GM19023 (cell line): ENCODE results near the gene LAMA2.

ENCODE experiments used
- ATAC-seq: cut with Tn5 transposase; IDR thresholded peaks from one replicate; pipeline ENCODE4 v1.9.1; 2021; ENCODE audit warnings: mild to moderate bottlenecking, moderate library complexity; ENCODE audit not compliant: unreplicated experiment

Gene LAMA2, protein sequence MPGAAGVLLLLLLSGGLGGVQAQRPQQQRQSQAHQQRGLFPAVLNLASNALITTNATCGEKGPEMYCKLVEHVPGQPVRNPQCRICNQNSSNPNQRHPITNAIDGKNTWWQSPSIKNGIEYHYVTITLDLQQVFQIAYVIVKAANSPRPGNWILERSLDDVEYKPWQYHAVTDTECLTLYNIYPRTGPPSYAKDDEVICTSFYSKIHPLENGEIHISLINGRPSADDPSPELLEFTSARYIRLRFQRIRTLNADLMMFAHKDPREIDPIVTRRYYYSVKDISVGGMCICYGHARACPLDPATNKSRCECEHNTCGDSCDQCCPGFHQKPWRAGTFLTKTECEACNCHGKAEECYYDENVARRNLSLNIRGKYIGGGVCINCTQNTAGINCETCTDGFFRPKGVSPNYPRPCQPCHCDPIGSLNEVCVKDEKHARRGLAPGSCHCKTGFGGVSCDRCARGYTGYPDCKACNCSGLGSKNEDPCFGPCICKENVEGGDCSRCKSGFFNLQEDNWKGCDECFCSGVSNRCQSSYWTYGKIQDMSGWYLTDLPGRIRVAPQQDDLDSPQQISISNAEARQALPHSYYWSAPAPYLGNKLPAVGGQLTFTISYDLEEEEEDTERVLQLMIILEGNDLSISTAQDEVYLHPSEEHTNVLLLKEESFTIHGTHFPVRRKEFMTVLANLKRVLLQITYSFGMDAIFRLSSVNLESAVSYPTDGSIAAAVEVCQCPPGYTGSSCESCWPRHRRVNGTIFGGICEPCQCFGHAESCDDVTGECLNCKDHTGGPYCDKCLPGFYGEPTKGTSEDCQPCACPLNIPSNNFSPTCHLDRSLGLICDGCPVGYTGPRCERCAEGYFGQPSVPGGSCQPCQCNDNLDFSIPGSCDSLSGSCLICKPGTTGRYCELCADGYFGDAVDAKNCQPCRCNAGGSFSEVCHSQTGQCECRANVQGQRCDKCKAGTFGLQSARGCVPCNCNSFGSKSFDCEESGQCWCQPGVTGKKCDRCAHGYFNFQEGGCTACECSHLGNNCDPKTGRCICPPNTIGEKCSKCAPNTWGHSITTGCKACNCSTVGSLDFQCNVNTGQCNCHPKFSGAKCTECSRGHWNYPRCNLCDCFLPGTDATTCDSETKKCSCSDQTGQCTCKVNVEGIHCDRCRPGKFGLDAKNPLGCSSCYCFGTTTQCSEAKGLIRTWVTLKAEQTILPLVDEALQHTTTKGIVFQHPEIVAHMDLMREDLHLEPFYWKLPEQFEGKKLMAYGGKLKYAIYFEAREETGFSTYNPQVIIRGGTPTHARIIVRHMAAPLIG (N-terminal part only)

GRCh38 chr6:128882991-128883611, at the start of gene LAMA2:
LAMA2 (plus strand) TSS chr6:128883138; CDS start chr6:128883246, 108 bp downstream.
- no peak for ATAC-seq

DNA sequence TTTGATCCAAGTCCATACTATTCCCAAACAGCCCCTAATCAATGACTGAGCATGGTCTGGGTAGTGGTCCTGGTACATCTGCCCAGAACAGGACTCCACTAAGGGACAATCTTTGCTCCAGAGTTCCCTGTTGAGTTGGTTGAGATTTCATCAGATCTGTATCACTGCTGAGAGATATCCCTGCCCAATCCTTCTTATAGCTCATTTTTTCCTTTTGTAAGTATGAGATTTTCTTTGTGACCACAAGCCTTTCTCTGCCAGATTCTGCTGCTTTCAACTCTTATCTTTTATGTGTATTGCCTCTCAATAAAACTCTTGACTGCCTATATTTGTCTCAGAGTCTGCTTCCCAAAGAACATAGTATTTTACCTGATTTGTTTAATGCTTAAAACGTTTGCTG, 46.2 kb upstream of the LAMA2 start:
- no peak for ATAC-seq

- ATAC-seq, result no peak
These were observed 41.4 kb upstream of the LAMA2 start for GRCh38 chr6:128841518-128841917.

DNA sequence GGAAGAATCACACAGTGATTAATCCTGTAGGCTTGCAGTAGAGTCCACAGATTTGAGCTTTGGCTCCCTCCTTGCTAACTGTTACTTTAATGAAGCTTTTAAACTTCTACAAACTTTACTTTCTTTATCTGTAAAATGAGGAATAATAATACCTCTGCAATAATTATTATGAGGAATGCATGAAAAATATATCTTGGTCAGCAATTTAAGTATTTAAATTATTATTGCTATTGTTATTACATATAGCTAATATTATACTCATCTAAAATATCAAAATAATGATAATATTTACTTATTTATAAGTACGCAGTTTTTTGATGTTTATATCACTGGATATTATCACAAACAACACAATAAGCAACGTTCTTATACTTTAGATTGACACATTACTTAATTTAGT, 38.3 kb upstream of the LAMA2 start:
- no peak for ATAC-seq

- no peak for ATAC-seq
These were observed 35.3 kb upstream of the LAMA2 start for GRCh38 chr6:128847431-128848210.

GRCh38 chr6:128848212-128848935, 34.6 kb upstream of the LAMA2 start:
- no peak for ATAC-seq

GRCh38 chr6:128855581-128856085, 27.3 kb upstream of the LAMA2 start:
- ATAC-seq, result no peak

- no peak for ATAC-seq
These were observed 25.1 kb upstream of the LAMA2 start for GRCh38 chr6:128857806-128858205.

DNA sequence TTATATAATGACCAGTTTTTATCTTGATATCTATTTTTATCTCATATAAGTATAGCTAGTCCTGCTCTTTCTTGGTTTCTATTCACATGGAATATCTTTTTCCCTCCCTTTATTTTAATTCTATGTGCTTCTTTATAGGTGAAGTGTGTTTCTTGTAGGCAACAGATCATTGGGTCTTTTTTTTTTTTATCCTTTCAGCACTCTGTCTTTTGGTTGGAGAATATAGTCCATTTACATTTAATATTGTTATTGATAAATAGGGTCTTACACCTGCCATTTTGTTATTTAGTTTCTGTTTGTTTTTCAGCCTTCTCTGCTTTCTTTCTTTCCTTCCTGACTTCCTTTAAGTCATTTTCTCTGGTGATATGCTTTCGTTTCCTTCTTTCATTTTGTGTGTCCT, 22.2 kb upstream of the LAMA2 start:
- no peak for ATAC-seq

GRCh38 chr6:128863983-128864382, 19.0 kb upstream of the LAMA2 start:
- no peak for ATAC-seq

GRCh38 chr6:128870746-128871145, 12.2 kb upstream of the LAMA2 start:
- no peak for ATAC-seq

DNA sequence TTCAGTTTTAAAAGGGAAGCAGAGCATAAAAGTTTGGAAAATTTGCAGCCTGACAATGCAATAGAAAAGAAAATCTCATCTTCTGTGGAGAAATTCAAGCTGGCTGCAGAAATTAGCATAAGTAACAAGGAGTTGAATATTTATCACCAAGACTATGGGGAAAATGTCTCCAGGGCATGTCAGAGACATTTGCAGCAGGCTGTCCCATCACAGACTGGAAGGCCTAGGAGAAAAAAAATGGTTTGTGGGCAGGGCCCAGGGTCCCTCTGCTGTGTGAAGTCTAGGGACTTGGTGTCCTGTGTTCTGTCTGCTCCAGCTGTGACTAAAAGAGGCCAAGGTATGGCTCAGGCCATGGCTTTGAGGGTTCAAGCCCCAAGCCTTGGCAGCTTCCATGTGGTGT, 8.1 kb upstream of the LAMA2 start:
- ATAC-seq, result no peak

- ATAC-seq, result no peak
These were observed 378 bp upstream of the LAMA2 start for GRCh38 chr6:128882560-128882959.

- no peak for ATAC-seq
These were observed 968 bp downstream of the LAMA2 start for GRCh38 chr6:128883906-128884305.

GRCh38 chr6:128885381-128885780, 2.4 kb downstream of the LAMA2 start:
- ATAC-seq, result no peak

DNA sequence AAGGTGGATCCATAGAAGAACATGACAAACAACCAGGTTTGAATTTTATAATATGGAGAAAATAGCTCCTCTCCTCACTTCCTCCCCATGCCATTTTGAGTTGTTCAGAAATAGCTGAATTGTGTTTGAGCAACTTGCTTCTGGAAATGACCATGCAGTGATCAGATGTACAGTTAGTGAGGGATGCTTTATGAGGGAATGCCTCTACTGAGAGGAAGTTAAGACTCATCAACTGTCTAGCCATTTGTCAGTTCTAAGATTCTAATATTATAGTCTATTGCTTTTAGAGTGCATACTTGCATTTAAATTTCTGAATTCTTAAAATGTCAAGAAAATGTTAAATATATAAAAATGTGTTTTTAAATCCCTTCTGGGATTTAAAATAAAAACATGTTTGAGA, 3.8 kb downstream of the LAMA2 start:
- no peak for ATAC-seq

- ATAC-seq, result no peak
These were observed 5.7 kb downstream of the LAMA2 start for GRCh38 chr6:128888444-128889175.

- no peak for ATAC-seq
These were observed 6.9 kb downstream of the LAMA2 start for GRCh38 chr6:128889870-128890269.
